Forelimb muscle (tissue), 1 donor: ENCODE results near the gene TNS3. TPM values are rescaled to one million over a fixed set of nuclear protein-coding genes. Genes with fewer than 3 reads are reported as not detected.

Source experiments
- DNase-seq: peaks from one replicate; pipeline ENCODE4 v3.0.0-alpha.2; 2013; ENCODE audit warnings: low read depth
- polyA plus RNA-seq: library from polyadenylated mRNA; unstranded; fragments of 120-200 nt; gene quantifications from one replicate; pipeline ENCODE4 v1.2.1, GENCODE V29; 2013; ENCODE audit not compliant: insufficient read length

TNS3 gene
- polyA plus RNA-seq, 1 donor, result 21.3 TPM

GRCh38 chr7:47582764-47583738 lies 1.1 kb upstream of the TNS3 start:
- no peak for DNase-seq

- no peak for DNase-seq
Observed at GRCh38 chr7:47581438-47581803, 490 bp downstream of the TNS3 start.

- no peak for DNase-seq
Observed at GRCh38 chr7:47580811-47581331, 1.0 kb downstream of the TNS3 start.

GRCh38 chr7:47580175-47580706 lies 1.7 kb downstream of the TNS3 start:
- DNase-seq, result no peak

- DNase-seq, result no peak
Observed at GRCh38 chr7:47579458-47579857, 2.5 kb downstream of the TNS3 start.

GRCh38 chr7:47578579-47579270 lies 3.2 kb downstream of the TNS3 start:
- no peak for DNase-seq

- no peak for DNase-seq
Observed at GRCh38 chr7:47577321-47577919, 4.5 kb downstream of the TNS3 start.

- DNase-seq, result no peak
Observed at GRCh38 chr7:47576866-47577306, 5.0 kb downstream of the TNS3 start.

GRCh38 chr7:47576031-47576865 lies 5.7 kb downstream of the TNS3 start:
- no peak for DNase-seq

- no peak for DNase-seq
Observed at GRCh38 chr7:47574482-47575329, 7.2 kb downstream of the TNS3 start.

GRCh38 chr7:47573758-47574481 lies 8.0 kb downstream of the TNS3 start:
- DNase-seq, result no peak

- DNase-seq, result no peak
Observed at GRCh38 chr7:47572939-47573757, 8.8 kb downstream of the TNS3 start.

- DNase-seq, result no peak
Observed at GRCh38 chr7:47572094-47572445, 9.8 kb downstream of the TNS3 start.

- DNase-seq, result no peak
Observed at GRCh38 chr7:47571331-47572093, 10.4 kb downstream of the TNS3 start.

GRCh38 chr7:47570649-47571050 lies 11.3 kb downstream of the TNS3 start:
- DNase-seq, result no peak

- no peak for DNase-seq
Observed at GRCh38 chr7:47568547-47568946, 13.4 kb downstream of the TNS3 start.

GRCh38 chr7:47568056-47568455 lies 13.9 kb downstream of the TNS3 start:
- no peak for DNase-seq
